GM12892 (cell line): ENCODE measurements around the gene ARID1B.

Source experiments
- POLR2AphosphoS5 ChIP-seq: IDR thresholded peaks from 2 replicates; pipeline ENCODE4 v1.6.1; 2011; ENCODE audit warnings: low read depth, low read length, control low read depth
- TAF1 ChIP-seq: IDR thresholded peaks from 2 replicates; pipeline ENCODE4 v1.6.1; 2011; ENCODE audit warnings: low read depth, mild to moderate bottlenecking, control low read depth, low read length, borderline replicate concordance

DNA sequence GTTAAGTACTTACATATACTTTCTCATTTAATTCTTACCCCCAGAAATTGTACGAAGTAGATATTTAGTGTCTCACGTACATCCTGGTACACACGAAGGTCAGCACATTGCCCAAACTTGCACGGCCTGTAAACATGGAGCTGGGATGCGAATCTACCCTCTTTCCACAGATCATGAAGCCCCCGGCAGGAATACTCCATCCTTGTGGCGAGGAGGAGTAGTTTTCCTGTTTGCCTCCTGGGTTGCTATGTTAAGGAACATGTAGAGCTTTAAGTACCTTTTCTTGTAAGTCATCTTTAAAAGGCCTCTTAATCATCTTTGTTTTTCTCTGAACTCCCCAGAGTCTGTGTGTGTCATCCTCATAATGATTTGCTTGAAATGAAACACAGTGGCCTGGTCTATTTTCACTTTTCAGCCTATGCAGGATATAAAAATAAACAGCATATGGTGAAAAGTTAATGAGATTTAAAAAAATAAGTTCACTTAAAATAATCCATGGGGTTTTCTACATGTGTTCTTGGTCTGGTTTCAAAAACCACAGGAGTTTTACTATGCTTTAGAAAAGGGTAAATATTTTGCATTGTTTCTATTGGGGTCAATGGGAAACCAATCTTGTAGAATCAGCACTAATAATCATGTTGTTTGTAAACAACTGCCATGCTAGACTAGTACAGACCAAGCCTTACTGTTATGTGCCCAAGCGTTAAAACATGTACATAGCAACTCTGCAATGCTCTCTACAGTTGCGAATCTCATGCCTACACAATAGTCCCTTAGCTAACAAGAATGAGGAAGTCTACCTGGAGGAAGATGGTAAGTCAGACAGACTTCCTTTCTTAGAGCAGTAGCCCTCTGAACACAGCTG, 9.3 kb upstream of the ARID1B start:
- TF ChIP-seq TAF1 (no peak), POLR2AphosphoS5 (no peak)
